Activated CD8-positive, alpha-beta T cell treated with anti-CD3 and anti-CD28 coated beads, Interleukin-2, amount 10 ng/mL, durations not matched to agents 7 days and 5 days (primary cell): ENCODE measurements around the gene ANAPC10. TPM values are rescaled to one million over a fixed set of nuclear protein-coding genes. Genes with fewer than 3 reads are reported as not detected.

Experiments
- ATAC-seq: fragments of 150-1000 bp; cut with Tn5 transposase; one replicate; pipeline ENCODE4 v1.10.0; 2021; ENCODE audit warnings: moderate library complexity
- CTCF ChIA-PET: fragments of 350-600 bp; sonication (Branson Sonifier 250); formaldehyde crosslinking; loops from one replicate; lab custom pipeline; 2021; ENCODE audit warnings: antibody characterized with exemption; lab: Charles Lee
- POLR2A ChIA-PET: fragments of 350-600 bp; sonication (Branson Sonifier 250); formaldehyde crosslinking; loops from one replicate; lab custom pipeline; 2021; ENCODE audit warnings: antibody characterized with exemption; lab: Charles Lee
- DNase-seq: peaks from one replicate; pipeline ENCODE4 v3.0.0-alpha.2; 2020
- H3K27ac Mint-ChIP-seq: one replicate; pipeline ENCODE4 v1.8.0; 2021; ENCODE audit warnings: mild to moderate bottlenecking, mixed read lengths
- H3K27me3 Mint-ChIP-seq: one replicate; pipeline ENCODE4 v1.8.0; 2021; ENCODE audit warnings: low read depth, mixed read lengths
- H3K36me3 Mint-ChIP-seq: one replicate; pipeline ENCODE4 v1.8.0; 2021; ENCODE audit warnings: low read depth, mixed read lengths
- H3K4me1 Mint-ChIP-seq: one replicate; pipeline ENCODE4 v1.8.0; 2021; ENCODE audit warnings: low read depth, mixed read lengths
- H3K4me3 Mint-ChIP-seq: one replicate; pipeline ENCODE4 v1.8.0; 2021; ENCODE audit warnings: mild to moderate bottlenecking, mixed read lengths
- H3K9me3 Mint-ChIP-seq: one replicate; pipeline ENCODE4 v1.8.0; 2022; ENCODE audit warnings: mixed read lengths; ENCODE audit not compliant: insufficient read depth
- total RNA-seq, 2 experiments: library from RNA; stranded (reverse); gene quantifications; one replicate each; pipeline ENCODE4 v1.2.3, GENCODE V29; 2021

ANAPC10 gene
- total RNA-seq, 2 experiments from 2014 or later, result 24.5 to 26.0 TPM

- Mint-ChIP-seq H3K27me3 (peaks cover 3% of the 10 kb centered on the region), H3K4me3 (no peak overlapping the region), H3K27ac (no peak overlapping the region), H3K36me3 (no peaks in the 10 kb centered on the region), H3K9me3 (peaks cover 9% of the 10 kb centered on the region), H3K4me1 (no peaks in the 10 kb centered on the region)
- ATAC-seq (no peak), DNase-seq (no peak)
- POLR2A ChIA-PET, result no interaction called here
- CTCF ChIA-PET, result no interaction called here
Measured at GRCh38 chr4:144948421-144948820, 149.6 kb downstream of the ANAPC10 start.

DNA sequence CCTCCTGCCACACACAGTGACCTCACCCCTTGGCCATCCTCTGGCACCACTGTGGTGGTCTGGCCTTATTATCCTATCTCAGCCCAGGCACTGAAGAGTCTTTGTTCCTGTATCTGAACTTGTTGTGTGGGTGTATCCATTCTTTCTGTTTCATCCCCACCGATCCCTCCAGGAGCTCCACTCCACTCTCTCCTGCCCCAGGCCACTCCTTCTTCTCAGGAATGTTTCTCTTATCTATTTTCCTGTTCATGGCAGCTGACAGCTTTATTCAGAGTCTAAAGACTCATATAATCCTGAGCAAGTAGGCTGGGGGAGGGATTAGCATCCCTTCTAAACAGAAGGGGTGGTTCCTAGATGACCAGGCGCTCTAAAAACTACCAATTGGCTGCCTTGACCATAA is 150.0 kb downstream of the ANAPC10 start:
- DNase-seq (no peak), ATAC-seq (no peak)
- no peak overlapping the region for H3K4me3 Mint-ChIP-seq
- H3K27me3 Mint-ChIP-seq, result peaks cover 3% of the 10 kb centered on the region
- CTCF ChIA-PET, result no interaction called here
- POLR2A ChIA-PET, result no interaction called here
- no peaks in the 10 kb centered on the region for H3K4me1 Mint-ChIP-seq
- peaks cover 5% of the 10 kb centered on the region for H3K9me3 Mint-ChIP-seq
- no peaks in the 10 kb centered on the region for H3K36me3 Mint-ChIP-seq
- H3K27ac Mint-ChIP-seq, result no peak overlapping the region

Other genes starting within 250 kb of the ANAPC10 start
- 10 to 100 TPM; 72.9 to 75.0 TPM for gene ABCE1, start 115 bp upstream of the ANAPC10 start, total RNA-seq
- gene OTUD4, start 82.4 kb upstream of the ANAPC10 start, total RNA-seq, result 10 to 100 TPM; 39.4 to 43.6 TPM